GM19099 (cell line): Measurements from ENCODE around the gene RENBP.
A peak's percentile ranks its signal among the peaks of the same experiment; 100 is the strongest.

Experiments used
- POLR2A ChIP-seq: IDR thresholded peaks from 3 replicates; pipeline ENCODE4 v1.6.1; 2011; ENCODE audit warnings: low read depth; ENCODE audit not compliant: insufficient read length; ENCODE audit errors: extremely low read depth

RENBP gene

GRCh38 chrX:153908219-153908860 lies 36.1 kb downstream of the RENBP start:
- no peak for TF ChIP-seq POLR2A

GRCh38 chrX:153907456-153907855 lies 37.0 kb downstream of the RENBP start:
- no peak for TF ChIP-seq POLR2A

- no peak for TF ChIP-seq POLR2A
These were observed 38.1 kb downstream of the RENBP start for GRCh38 chrX:153906126-153906917.

DNA sequence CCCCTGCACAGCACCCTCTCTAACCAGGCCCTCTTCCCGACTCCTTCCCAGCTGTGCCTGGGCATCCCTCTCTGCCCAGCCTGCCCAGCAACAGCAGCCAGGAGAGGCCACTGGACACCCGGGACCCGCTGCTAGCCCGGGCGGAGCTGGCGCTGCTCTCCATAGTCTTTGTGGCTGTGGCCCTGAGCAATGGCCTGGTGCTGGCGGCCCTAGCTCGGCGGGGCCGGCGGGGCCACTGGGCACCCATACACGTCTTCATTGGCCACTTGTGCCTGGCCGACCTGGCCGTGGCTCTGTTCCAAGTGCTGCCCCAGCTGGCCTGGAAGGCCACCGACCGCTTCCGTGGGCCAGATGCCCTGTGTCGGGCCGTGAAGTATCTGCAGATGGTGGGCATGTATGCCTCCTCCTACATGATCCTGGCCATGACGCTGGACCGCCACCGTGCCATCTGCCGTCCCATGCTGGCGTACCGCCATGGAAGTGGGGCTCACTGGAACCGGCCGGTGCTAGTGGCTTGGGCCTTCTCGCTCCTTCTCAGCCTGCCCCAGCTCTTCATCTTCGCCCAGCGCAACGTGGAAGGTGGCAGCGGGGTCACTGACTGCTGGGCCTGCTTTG lies 38.9 kb downstream of the RENBP start:
- no peak for TF ChIP-seq POLR2A

GRCh38 chrX:153903991-153904957 lies 40.2 kb downstream of the RENBP start, which contains the start of gene AVPR2:
TSS of gene AVPR2 (plus strand) at chrX:153904673. CDS start at chrX:153905146, 473 bp downstream.
- no peak for TF ChIP-seq POLR2A

DNA sequence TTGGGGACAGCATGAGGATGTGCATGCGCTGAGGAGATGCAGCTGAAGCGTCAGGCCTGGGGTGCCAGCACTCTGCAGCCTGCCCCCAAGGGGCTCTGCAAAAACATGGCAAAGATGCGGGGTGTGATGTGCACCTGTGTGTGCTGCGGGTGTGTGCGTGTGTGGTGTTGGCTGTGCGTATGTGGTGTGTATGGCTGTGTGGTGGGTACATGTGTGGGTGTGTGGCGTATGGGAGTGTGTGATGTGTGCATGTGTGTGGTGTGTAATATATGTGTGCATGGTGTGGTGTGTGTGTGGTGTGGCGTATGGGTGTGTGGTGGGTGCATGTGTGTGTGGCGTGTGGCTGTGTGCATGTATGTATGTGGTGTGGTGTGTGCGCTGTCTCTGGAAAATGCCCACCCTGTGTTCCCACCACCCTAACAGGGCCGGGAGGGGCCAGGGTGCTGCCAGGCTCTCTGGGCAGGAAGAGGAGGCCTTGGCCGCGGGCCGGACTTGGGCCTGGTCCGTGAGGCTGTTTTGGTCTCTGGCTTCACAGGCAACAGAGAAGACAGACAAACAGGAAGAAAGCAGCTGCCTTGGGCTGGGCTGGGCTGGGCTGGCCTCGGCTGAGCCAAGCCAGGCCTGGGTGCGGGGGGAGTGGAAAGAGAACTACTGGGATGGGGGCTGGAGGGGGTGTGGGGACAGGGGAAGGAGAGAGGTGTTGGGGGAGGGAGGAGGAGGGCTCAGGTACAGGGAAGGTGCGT lies 41.0 kb downstream of the RENBP start:
- TF ChIP-seq POLR2A, result no peak

- TF ChIP-seq POLR2A, result no peak
These were observed 42.1 kb downstream of the RENBP start for GRCh38 chrX:153902385-153902784.

GRCh38 chrX:153901753-153902140 lies 42.7 kb downstream of the RENBP start:
- TF ChIP-seq POLR2A, result no peak

DNA sequence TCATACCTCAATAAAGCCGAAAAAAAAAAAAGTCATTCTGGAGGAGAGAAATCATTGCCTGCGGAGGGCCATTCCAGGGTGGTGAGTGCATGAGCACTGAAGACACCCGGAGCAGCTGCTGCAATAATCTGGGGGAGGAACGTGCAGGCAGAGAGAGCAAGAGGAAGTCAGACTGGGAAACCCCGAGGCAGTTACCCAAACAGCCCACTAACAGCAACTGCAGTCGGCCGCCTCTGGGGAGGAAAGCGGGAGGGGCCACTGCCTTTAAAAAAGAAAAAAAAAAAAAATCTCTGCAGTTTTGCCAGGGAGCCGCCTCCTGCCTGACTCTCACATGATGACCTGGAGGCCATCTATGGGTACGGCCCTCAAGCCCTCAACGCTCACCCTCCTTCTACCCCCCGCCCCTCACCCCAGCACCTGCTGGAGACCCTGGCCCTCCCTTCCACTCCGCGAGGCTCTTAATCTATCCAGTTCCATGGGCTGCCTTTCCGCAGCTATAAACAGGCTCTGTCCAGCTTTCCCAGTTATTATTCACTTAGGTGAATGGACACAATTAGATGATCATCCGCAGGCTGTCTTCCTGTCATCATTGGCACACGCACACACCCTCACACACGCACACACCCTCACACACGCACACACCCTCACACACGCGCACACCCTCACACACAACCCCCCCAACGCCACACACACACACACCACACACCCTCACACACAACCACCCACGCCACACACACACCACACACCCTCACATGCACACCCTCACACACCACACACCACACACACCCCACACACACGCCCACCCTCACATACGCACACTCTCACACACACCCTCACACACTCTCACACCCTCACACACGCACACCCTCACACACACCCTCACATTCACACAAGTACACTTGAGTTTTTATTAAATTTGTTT lies 43.4 kb downstream of the RENBP start:
- peak; percentile 18 for TF ChIP-seq POLR2A

- TF ChIP-seq POLR2A, result no peak
These were observed 46.5 kb downstream of the RENBP start for GRCh38 chrX:153897899-153898298.

GRCh38 chrX:153889123-153889522 lies 55.3 kb downstream of the RENBP start:
- TF ChIP-seq POLR2A, result no peak

DNA sequence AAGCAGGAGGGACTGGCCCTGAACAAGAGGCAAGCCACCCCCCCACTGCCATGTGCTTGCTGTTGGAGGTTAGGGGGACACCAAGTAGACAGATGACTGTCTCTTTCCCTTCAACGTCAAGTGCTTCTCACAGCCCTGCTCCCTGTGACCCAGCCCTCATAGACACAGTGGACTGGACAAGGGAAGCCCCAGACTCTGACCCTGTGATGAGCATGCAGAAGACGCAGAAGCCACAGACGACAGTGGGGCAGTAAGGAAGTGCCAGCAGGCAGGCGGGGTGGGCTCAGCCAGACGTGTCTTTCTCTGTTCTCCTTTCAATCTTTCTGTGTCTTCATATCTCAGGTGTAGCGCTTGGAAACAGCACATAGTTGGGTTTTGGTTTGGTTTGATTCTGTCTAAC lies 56.1 kb downstream of the RENBP start:
- TF ChIP-seq POLR2A, result no peak

- no peak for TF ChIP-seq POLR2A
These were observed 57.1 kb downstream of the RENBP start for GRCh38 chrX:153887385-153887784.
